ENCODE measurements around the gene ABLIM2. TPM values are rescaled to one million over a fixed set of nuclear protein-coding genes. Genes with fewer than 3 reads are reported as not detected.

The ABLIM2 gene
- total and polyA plus RNA-seq, 2 of the 4 experiments (the other 2 are of a cell fraction): under 0.01 to 0.10 TPM

- no peak overlapping the region for H3K4me3 ChIP-seq (ENCODE audit: insufficient read depth, low read depth, low read length)
- no peak overlapping the region for H3K18ac ChIP-seq (ENCODE audit: low read depth, low read length)
- dilution Hi-C loops (cut with HindIII; ENCODE audit: low sequenced_read_pairs, unreplicated experiment) (no loop called here), intact Hi-C loops (cut with micrococcal nuclease) (no loop called here), in situ Hi-C loops (cut with MboI; ENCODE audit: low sequenced_read_pairs) (no loop called here)
- CTCF ChIA-PET: no interaction called here
- H2AFZ ChIP-seq (replicated peaks; ENCODE audit: low read length, poor library complexity): no peak overlapping the region
- H2AK5ac ChIP-seq (ENCODE audit: low read depth, low read length): no peak overlapping the region
- no peak overlapping the region for H3K4me2 ChIP-seq (ENCODE audit: low read depth, low read length)
- H3K4me1 ChIP-seq (ENCODE audit: control insufficient read depth, insufficient read depth, low read length): no peaks in the 10 kb centered on the region
- H3K9me3 ChIP-seq (ENCODE audit: control insufficient read depth, insufficient read depth, low read length): peaks cover 11% of the 10 kb centered on the region
- DNase-seq (no peak), ATAC-seq (ENCODE audit: low read depth) (no peak)
- no peak overlapping the region for H3K27ac ChIP-seq (ENCODE audit: insufficient read depth, low read length)
- no peak overlapping the region for H3K56ac ChIP-seq (ENCODE audit: extremely low read depth, insufficient read depth, low read length)
- no peak overlapping the region for H3K4ac ChIP-seq (ENCODE audit: low read depth, low read length)
- no peak overlapping the region for H3K23ac ChIP-seq (ENCODE audit: low read depth, low read length)
- H4K5ac ChIP-seq (ENCODE audit: low read depth, low read length): no peak overlapping the region
- H3K79me1 ChIP-seq (ENCODE audit: low read depth in 1 of 2, low read length in 2 of 2): no peaks in the 10 kb centered on the region
- H2BK20ac ChIP-seq (ENCODE audit: low read depth, low read length): no peak overlapping the region
- no peak overlapping the region for H2BK120ac ChIP-seq (ENCODE audit: low read depth, low read length)
- H3K9me1 ChIP-seq (ENCODE audit: insufficient read depth, low read length): no peaks in the 10 kb centered on the region
- H3K36me3 ChIP-seq (ENCODE audit: control insufficient read depth, insufficient read depth, low read length): no peaks in the 10 kb centered on the region
- no peak overlapping the region for H4K8ac ChIP-seq (ENCODE audit: low read depth in 2 of 2, low read length in 2 of 2)
- H2AK9ac ChIP-seq (replicated peaks; ENCODE audit: low read depth, low read length, poor library complexity): no peak overlapping the region
- H3K27me3 ChIP-seq (ENCODE audit: control insufficient read depth, insufficient read depth, low read length): peaks cover 53% of the 10 kb centered on the region
- no TSS peak for BruUV-seq (replicated peaks)
- H3K9ac ChIP-seq (ENCODE audit: low read depth, low read length): no peak overlapping the region
- H4K91ac ChIP-seq (ENCODE audit: insufficient read depth, low read depth, low read length): no peak overlapping the region
- H2BK5ac ChIP-seq (ENCODE audit: low read depth, low read length, poor library complexity, severe bottlenecking): no peak overlapping the region
- H2BK15ac ChIP-seq (ENCODE audit: low read depth, low read length): no peak overlapping the region
- WGBS, 2 experiments (ENCODE audit: extremely low coverage in 2 of 2, insufficient read length in 1 of 2): 72% methylated on average over 3 of the region's 11 CpGs; no CpG with 5 or more reads in 1 of the 2 experiments
- TF ChIP-seq SMC3 (IDR thresholded peaks at IDR 0.05; ENCODE audit: low read depth, low read length) (no peak), ELK1 (IDR thresholded peaks at IDR 0.05; ENCODE audit: borderline replicate concordance, low read depth, low read length) (no peak), NFE2L2 (IDR thresholded peaks at IDR 0.05; ENCODE audit: low read depth, low read length) (no peak), MAZ (IDR thresholded peaks at IDR 0.05; ENCODE audit: borderline replicate concordance, low read depth, low read length) (no peak), MXI1 (IDR thresholded peaks at IDR 0.05; ENCODE audit: borderline replicate concordance, low read depth, low read length) (no peak), RFX5 (IDR thresholded peaks at IDR 0.05; ENCODE audit: low read depth, low read length) (no peak), MAFK (IDR thresholded peaks at IDR 0.05; ENCODE audit: low read depth, low read length) (no peak), CHD1 (IDR thresholded peaks at IDR 0.05; ENCODE audit: low read depth, low read length) (no peak), CTCF (conservative IDR thresholded peaks at IDR 0.05; ENCODE audit: low read depth, low read length) (no peak), BHLHE40 (IDR thresholded peaks at IDR 0.05; ENCODE audit: low read depth, low read length) (no peak), USF2 (IDR thresholded peaks at IDR 0.05; ENCODE audit: low read depth, low read length) (no peak), POLR2A (IDR thresholded peaks at IDR 0.05; ENCODE audit: low read depth, low read length) (no peak), CEBPB (IDR thresholded peaks at IDR 0.05; ENCODE audit: low read depth, low read length) (no peak), FOS (IDR thresholded peaks at IDR 0.05; ENCODE audit: low read depth, low read length) (no peak)
- H3K14ac ChIP-seq (replicated peaks; ENCODE audit: low read depth, low read length): no peak overlapping the region
- POLR2A ChIA-PET (ENCODE audit: unreplicated experiment): no interaction called here
- H4K20me1 ChIP-seq (ENCODE audit: insufficient read depth, low read length): no peaks in the 10 kb centered on the region; the same call in 1 of the 2 replicates
These were observed 11.7 kb upstream of the ABLIM2 start for GRCh38 chr4:8170341-8170740.
